HG02970 (cell line): ENCODE measurements around the gene PBLD.
"Not testable (repeated sequence)": the region's sequence is repeated elsewhere in the genome, so short reads cannot be mapped to it uniquely, and the experiment has no call there.

Experiments
- ATAC-seq: cut with Tn5 transposase; IDR thresholded peaks from one replicate; pipeline ENCODE4 v1.9.1; 2021; ENCODE audit warnings: mild to moderate bottlenecking, moderate library complexity, moderate number of reproducible peaks; ENCODE audit not compliant: unreplicated experiment, low FRiP score

PBLD gene

DNA sequence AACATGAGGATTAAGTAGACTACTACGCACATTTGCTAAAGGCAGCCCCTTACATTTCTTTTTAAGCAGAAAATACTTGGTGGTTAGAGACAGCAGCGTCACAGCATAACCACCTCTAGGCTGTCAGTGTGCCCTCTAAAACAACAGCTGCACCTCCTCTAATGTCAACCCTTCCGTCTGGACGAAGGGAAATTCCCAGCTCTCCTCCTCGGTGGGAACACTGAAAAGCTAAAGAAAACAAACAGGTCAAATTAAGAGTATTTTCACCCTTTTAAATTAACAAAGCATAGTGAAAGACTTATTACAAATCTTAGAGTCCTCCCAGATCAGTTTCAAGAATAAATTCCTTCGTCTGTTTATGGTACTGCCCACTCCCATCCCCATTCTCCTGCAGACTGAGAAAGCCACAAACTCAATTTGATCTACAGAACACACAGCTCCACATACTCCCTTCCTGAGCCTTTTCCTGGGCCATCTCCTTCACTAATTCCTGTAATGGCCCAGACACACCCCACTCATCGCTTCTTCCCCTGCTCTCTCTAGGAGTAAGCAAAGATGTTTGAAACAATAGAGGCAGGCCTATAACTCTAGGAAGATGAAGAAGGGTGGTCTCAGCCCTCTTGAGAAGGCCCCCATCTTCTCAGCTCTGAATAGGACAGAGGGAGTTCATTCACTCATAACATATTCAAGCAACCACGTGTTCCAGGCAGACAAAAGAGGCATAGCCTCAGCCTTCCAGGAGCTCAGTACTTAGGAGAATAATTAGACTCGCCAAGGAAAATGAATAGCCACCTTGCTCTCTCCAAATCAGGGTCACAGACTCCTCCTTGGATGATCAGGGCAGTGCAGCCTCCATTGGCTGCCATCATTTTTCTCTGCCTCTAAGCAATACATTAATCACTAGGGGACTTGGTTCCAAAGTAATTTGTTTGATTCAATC is 48.4 kb downstream of the PBLD start:
- ATAC-seq = no peak

DNA sequence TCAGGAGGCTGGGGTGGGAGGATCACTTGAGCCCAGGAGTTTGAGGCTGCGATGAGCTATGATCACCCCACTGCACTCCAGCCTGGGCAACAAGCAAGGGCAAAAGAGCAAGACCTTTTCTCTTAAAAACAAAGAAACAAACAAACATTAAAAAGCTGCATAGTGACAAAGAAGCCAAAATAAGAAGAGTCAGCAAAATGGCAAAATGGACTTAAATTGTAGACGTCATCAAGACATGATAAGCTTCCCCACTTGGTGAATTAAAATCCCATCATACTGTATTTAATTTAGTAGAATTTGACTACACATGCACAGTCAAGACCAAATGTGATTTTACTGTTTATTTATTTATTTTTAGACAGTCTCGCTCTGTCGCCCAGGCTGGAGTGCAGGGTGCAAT is 52.0 kb downstream of the PBLD start:
- ATAC-seq = no peak

DNA sequence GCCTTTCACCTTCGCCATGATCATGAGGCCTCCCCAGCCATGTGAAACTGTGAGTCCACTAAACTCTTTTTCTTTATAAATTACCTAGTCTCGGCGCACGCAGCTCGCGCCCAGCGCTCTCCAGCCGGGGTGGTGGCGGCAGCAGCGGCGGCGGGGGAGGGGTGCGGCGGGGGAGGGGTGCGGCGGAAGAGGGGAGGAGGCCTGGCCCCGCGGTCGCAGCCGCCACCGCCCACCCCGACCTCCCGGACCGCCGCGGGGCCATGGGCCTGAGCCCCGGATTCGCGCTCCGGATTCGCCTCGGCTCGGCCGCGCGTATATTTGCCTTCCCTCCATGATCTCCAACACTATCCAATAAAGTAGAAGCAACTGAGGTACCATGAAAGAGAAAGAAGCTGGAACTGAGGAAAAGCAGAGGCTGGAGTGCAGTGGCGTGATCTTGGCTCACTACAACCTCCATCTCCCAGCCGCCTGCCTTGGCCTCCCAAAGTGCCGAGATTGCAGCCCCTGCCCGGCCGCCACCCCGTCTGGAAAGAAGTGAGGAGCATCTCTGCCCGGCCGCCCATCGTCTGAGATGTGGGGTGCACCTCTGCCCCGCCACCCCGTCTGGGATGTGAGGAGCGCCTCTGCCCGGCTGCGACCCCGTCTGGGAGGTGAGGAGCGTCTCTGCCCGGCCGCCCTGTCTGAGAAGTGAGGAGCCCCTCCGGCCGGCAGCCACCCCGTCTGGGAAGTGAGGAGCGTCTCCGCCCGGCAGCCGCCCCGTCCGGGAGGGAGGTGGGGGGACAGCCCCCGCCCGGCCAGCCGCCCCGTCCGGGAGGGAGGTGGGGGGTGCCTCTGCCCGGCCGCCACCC is 53.6 kb downstream of the PBLD start:
- not testable (repeated sequence) for ATAC-seq

DNA sequence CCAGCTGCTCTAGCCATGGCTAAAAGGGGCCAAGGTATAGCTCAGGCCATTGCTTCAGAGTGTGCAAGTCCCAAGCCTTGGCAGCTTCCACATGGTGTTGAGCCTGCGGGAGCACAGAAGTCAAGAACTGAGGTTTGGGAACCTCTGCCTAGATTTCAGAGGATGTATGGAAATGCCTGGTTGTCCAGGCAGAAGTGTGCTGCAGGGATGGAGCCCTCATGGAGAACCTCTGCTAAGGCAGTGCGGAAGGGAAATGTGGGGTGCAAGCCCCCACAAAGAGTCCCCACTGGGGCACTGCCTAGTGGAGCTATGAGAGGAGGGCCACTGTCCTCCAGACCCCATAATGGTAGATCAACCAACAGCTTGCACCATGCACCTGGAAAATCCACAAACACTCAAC is 54.9 kb downstream of the PBLD start:
- not testable (repeated sequence) for ATAC-seq

DNA sequence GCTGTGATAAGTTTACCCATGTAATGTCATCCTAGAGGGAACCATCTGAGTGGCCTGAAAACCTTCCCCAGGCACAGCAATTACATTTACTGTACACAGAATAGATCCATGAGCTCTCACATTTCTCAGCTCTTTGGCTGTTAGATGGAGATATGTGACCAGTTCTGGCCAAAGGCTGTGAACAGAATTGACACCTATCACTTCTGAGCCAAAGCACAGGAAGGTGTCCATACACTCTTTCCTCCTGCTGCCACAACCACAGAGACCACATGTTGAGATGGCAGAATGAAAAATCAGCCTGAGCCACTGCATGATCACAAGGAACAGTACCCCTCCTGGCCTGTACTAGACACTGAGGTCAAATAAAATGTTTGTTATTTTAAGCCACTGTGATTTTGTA is 56.5 kb downstream of the PBLD start:
- ATAC-seq = no peak

DNA sequence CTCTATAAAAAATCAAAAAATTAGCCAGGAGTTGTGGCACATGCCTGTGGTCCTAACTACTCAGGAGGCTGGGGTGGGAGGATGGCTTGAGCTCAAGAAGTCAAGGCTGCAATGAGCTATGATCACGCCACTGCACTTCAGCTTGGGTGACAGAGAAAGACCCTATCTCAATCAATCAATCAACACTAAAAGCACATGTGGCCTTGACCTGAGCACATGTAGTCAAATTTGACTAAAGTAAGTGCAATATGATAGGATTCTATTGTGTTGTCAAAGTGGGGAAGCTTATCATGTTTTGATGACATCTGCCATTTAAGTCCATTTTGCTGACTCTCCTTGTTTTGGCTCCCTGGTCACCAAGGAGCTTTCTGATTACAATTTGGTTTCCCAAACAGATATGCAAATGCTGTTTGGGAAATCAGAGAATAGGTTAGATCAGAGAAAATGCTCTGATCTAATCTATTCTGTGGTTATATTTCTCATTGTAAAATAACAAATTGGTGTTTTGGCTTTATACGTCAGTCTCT is 57.1 kb downstream of the PBLD start:
- ATAC-seq = no peak

DNA sequence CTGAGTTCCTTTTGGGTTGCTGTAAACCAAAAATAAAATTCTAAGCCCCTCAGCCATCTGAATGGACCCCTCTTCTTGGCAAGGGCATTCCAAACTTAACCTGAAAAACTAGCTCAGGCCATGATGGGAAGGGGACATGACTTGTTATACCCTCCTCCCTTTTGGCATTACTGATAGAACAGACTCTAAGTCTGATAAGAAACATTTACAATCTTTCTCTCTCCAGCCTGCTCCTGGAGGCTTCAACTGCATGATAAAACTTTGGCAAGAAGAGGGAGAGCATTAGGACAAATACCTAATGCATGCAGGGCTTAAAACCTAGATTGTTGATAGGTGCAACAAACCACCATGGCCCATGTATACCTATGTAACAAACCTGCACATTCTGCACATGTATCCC is 59.9 kb downstream of the PBLD start:
- ATAC-seq = no peak

DNA sequence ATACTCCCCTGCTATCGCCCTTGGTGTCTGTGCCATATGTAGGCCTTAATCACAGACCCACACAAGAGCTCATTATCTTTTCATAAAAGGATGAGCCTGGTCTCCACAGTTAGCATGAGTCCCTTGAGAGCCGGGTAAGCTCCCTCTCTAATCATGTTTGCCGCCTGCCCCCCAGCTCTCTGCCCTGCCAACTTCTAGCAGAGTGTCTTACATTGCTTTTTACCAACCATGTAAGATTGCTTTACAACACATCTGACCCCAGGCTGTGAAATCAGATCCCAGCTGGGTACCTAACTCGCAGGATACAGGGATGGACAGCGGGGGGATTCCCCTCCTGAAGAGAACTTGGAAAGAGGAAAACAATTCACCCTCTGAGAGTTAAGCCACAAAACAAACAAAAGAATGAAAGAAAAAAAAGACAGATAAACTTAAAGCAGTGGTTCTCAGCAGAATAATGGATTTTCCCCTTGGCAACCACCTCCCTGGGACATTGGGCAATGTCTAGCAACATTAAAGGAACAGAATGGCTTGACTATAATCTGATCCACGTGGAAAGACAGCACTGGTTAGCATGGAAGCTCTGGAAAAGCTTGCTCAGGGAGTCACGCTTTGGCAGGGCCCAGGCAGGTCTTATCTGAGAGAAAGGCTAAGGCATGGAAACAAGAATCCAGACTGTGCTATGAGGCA is 61.4 kb downstream of the PBLD start:
- no peak for ATAC-seq

DNA sequence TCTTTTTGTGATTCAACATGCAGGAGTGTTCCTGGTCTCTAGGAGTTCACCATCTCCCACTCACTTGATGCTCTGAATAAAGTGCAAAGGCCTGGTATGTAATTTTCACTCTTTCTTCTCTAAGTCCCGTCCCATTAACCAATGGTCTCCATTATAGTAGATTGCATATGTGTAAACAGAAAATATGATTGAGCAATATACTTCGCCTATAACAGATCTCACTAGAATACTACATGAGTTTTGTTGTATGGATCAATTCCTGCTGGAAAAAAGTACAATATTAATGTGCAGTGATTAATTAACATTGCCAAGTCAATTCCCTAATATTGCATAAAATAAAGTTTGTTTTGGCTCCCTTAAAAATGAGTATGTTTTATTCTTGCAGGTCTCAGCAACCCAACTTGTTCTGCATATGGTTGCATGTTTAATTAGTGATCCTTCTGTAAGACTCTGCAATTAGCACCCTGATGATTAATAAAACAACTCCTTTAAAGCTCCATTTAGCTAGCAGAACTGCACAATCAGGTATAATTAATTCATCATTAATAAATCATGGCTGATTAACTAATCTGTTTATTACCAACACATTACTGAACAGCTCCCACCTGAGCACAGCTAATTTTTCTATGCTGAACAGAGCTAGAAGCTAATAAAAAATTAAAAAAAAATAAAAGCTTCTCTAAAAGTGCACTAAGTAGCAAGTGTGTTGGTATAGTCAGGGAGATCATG is 63.0 kb downstream of the PBLD start:
- no peak for ATAC-seq

DNA sequence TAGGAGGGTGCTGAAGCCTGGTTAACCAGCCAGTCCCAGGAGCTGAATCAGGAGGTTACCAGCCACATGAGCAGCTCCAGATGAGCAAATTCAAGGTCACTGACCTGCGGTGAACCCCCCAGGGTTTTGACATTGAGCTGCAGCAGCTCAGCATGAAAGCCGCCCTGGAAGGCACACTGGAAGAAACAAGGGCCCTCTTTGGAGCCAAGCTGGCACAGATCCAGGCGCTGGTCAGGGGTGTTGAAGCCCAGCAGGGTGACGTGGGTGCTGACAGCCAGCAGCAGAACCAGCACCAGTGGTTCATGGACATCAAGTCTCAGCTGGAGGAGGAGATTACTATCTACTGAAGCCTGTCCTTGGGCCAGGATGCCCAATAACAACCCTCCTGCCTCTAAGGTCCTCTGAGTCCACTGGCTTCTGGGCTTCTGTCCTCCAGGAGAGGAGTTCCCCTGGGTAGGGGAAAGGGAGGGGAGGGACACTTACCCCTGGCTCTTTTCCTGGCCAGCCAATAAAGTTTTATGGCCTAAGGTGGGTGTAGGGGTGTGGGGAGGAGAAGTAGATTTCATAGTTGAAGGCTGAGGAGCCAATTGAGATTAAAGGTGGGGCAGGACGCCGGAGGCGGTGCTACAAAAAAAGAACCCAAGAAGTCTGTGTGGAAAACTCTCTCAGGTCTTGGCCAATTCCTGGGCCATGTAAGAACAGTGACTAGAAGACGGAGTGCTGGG is 71.4 kb downstream of the PBLD start:
- no peak for ATAC-seq

DNA sequence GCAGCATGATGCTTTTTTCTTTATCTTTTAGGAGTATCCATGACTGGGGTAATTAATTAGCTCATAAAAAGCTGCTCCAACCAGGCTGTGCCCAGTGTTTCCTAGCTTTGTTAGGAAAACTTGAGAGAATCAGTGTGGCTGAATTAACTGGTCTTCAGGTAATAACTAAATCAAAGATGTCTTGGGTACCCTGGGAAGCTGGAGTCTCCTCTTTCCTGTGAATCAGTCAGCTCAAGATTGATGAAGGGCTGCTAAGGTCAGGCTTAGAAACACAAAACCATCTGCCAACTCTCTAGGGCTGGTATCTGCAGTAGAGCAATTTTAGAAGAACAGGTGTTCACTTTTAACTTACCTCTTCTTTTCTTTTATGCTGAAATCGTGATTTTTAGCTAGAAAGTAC is 79.4 kb downstream of the PBLD start:
- no peak for ATAC-seq

DNA sequence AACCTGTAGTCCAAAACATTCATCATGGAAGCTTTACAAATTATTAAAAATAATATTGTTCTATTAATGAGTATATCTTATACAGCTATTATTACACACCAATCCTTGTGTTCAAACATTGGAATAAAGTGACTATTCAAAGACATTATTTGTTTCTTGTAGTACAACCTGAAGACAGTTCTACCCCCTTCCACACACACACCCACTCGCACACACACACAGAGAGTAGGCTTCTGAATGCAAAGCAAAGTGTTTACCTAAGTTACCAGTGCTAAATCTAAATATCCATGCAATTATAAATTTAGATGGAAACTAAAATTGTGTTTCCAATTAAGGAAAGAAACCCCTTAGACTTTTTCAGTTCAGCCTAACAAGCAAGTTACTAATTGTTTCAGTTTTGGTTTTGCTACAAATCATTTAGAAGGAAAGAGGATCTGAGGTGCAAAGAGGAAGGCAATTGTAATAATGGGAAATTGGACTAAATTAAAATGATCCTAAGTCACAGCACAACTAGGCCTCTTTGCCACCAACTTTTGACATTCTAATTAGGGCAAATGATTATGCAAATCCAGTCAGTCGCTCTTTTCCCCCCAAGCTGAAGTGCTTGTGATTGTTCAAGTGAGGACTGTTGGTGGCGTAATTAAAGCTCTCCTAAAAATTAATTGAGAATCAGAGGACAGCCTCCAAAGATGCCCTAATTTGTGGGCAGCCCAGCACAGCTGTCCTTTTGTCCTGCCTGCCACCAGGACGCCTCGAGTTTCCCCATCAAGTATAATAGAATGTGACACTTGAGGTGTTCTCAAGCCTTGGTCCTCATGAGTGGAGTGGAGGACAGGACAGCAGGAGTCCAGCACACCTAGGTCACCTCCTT is 80.9 kb downstream of the PBLD start:
- ATAC-seq = no peak

DNA sequence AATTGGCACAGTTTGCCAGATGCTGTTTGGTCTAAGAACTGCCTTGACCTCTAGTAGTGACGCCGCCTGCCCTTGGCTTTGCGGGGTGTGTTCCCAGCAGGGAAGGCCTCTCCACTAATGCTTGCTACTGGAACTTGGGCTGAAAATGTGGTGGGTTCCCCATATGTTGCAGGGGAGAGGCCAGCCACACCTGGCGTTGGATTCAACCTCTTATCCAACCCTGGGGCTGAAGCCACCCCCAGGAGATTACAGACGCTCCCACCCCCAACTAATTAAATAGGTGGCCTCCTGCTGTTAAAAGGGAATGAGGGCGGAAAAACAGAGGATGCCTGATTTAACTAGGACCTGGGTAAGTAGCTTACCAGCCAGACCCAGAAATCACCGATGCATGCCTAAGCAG is 81.6 kb downstream of the PBLD start:
- no peak for ATAC-seq

DNA sequence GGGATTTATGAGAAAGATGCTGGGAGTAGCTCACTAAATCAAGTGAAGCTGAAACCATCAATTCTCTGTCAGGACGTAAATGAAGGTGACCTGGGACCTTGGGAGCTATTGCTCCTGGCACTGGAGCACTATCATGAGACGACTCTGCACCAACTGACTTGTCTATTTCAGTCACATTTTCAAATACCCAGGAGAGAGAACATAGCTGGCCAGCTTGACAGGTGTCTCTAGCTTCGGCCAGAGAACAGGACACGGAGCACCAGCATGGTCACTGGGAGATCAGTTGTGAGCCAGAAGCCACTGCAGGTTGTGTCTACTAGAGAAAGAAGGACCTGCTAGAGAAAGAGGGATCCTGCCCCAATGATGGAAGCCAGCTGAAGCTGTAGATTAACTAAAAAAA is 83.4 kb downstream of the PBLD start:
- ATAC-seq = no peak

DNA sequence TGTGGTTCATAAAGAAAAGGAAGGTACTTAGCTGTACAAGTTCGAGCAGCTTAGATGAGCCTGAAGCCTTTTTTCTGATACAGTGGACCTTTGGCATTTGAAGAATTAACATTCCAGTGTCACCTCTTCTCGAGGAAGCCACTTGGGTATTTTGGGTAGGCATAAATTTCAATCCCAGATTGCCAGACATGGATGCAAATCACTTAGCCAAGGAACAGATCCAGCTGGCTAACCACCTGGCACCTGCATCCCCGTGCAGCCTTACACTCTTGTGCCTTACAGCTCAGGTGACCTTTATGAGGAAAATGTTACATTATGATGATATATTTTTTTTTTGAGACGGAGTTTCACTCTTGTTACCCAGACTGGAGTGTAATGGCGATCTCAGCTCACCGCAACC is 84.8 kb downstream of the PBLD start:
- no peak for ATAC-seq

DNA sequence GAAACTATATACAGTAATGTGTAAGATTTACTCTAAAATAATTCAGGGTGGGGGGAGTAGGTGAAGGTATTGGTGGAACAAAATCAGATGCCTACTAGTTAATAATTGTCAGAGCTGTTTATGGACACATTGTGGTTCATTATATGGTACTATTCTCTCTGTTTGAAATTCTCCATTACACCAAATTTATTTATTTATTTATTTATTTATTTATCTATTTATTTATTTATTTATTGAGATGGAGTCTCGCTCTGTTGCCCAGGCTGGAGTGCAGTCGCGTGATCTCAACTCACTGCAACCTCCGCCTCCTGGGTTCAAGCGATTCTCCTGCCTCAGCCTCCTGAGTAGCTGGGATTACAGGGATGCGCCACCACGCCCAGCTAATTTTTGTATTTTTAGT is 86.3 kb downstream of the PBLD start:
- not testable (repeated sequence) for ATAC-seq

DNA sequence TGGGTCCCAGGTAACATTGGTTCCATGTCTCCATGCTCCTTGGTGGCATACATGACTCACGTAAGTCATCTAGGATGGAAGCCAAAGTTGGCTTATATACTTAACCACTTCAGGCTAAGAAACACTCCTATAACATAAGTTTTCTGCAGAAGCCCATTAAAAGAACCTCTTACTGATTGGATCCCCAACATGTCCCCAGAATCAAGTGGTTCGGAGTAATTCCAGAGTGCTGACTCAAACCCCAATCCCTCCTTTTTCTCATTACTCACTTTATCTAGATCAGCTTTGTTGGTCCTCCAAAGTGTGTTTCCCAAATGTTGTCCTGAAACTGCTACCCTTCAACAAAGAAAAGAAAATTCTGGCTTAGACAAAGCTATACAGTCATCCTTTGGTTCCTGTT is 90.7 kb downstream of the PBLD start:
- ATAC-seq = no peak

DNA sequence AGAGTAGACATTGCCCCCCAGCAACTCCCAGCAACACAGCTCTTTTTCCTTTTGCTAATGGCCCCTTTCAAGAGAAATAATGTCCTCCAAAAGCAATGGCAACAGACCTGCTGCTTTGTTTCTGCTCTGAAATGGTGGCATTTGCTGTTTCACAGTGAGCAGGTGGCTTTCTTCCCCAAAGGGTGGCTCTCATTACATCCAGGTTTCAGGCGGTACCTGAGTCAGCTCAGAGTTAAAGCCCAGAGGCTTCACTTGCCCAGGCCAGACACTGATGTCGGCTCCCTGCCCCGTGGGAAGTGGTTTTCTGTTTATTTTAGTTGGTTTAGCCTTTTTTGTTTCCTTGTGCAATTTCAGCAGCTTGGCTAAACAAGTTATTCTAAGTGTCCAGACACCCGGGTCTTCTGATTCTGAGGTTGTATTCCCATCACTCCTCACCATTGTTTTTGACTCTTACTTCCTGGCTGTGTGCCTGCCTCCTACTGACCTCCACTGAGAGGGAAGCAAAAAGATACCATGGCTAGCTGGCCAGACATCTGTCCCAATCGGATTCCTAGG is 93.1 kb downstream of the PBLD start:
- no peak for ATAC-seq
